Upper lobe of right lung (tissue), 1 donor: ENCODE data around the gene CYP26B1. TPM values are rescaled to one million over a fixed set of nuclear protein-coding genes. Genes with fewer than 3 reads are reported as not detected.
A peak's percentile ranks its signal among the peaks of the same experiment; 100 is the strongest.

ENCODE experiments used
- ATAC-seq: fragments of 200-7000 bp; cut with Tn5 transposase; one replicate; pipeline ENCODE4 v1.9.1; 2020; ENCODE audit warnings: mild to moderate bottlenecking, moderate library complexity
- DNase-seq: peaks from one replicate; pipeline ENCODE4 v3.0.0-alpha.2; 2020
- H3K27ac ChIP-seq: fragments of 200-600 bp; one replicate; pipeline ENCODE4 v1.8.0; 2022
- H3K27me3 ChIP-seq: fragments of 200-600 bp; one replicate; pipeline ENCODE4 v1.8.0; 2022; ENCODE audit warnings: mild to moderate bottlenecking
- H3K36me3 ChIP-seq: fragments of 200-600 bp; one replicate; pipeline ENCODE4 v1.8.0; 2022
- H3K4me1 ChIP-seq: fragments of 200-600 bp; one replicate; pipeline ENCODE4 v1.8.0; 2022
- H3K4me3 ChIP-seq: fragments of 200-600 bp; one replicate; pipeline ENCODE4 v1.8.0; 2022; ENCODE audit warnings: mild to moderate bottlenecking
- H3K9me3 ChIP-seq: fragments of 200-600 bp; one replicate; pipeline ENCODE4 v1.8.0; 2022
- intact Hi-C: fragments of 100-400 bp; cut with DNase I; formaldehyde crosslinking; loops from one replicate; pipeline ENCODE4 v1.11.0; 2022
- long read RNA-seq: library from polyadenylated mRNA; unstranded; transcript quantifications from one replicate; pipeline ENCODE4 v2.0.0, GENCODE V29; 2021
- total RNA-seq: library from RNA; stranded (reverse); fragmentation: NEBNext Ultra II Directional; extraction: Animal tissue kit (Norgen Biotek cat#: 25700); gene quantifications from one replicate; pipeline ENCODE4 v1.2.1, GENCODE V29; 2021
- TF ChIP-seq, protein P1 (sequence below): fragments of 200-600 bp; IDR thresholded peaks from one replicate; pipeline ENCODE4 v1.8.0; 2022; ENCODE audit warnings: antibody characterized with exemption
- donor health status: DM: no; HTN: yes; CAD: no; lungs with severe emphysema.

Gene CYP26B1, protein sequence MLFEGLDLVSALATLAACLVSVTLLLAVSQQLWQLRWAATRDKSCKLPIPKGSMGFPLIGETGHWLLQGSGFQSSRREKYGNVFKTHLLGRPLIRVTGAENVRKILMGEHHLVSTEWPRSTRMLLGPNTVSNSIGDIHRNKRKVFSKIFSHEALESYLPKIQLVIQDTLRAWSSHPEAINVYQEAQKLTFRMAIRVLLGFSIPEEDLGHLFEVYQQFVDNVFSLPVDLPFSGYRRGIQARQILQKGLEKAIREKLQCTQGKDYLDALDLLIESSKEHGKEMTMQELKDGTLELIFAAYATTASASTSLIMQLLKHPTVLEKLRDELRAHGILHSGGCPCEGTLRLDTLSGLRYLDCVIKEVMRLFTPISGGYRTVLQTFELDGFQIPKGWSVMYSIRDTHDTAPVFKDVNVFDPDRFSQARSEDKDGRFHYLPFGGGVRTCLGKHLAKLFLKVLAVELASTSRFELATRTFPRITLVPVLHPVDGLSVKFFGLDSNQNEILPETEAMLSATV
- 3.8 TPM for total RNA-seq
- long read RNA-seq, partial matches to known transcripts, result 0 of 7 reads
- long read RNA-seq, other reads (novel, unspliced or antisense), result 7 of 7 reads

DNA sequence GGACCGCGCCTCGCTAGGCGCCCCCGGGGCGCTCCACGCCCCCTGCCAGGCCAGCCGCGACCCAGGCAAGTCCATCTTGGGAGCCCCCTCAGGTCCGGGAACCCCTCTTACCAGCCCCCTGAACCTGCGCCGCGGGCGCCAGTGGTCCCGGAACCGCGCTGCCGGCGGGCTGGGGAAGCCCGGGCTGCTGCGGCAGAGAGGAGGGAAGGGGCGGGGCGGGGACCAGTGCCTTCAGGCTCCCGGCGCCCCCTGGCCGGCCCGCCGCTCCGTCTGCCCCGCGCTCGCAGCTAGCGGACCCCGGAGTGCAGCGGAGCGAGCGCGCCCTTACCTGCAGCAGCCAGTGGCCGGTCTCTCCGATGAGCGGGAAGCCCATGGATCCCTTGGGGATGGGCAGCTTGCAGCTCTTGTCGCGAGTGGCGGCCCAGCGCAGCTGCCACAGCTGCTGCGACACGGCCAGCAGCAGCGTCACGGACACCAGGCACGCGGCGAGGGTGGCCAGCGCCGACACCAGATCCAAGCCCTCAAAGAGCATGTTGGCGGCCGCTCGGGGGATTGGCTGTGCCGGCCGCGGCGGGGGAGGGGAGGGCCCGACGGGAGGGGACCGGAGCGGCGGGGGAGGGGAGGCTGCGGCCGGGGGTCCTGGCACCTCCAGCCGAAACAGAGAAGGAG lies at the start of gene CYP26B1:
TSS of gene CYP26B1 (minus strand) at position 560 of the 669 bp plus-strand sequence. CDS start at position 532, 28 bp downstream.
- Histone ChIP-seq H3K27ac (no peak within 1 kb of the TSS), H3K4me3 (peak within 1 kb of the TSS; percentile 50), H3K36me3 (no peaks in the 10 kb centered on the region), H3K9me3 (no peaks in the 10 kb centered on the region), H3K27me3 (peaks cover 70% of the 10 kb centered on the region), H3K4me1 (peaks cover 64% of the 10 kb centered on the region)
- intact Hi-C loops, result loop anchor here (10.0 kb wide), 1 partner anchor 223 kb away; no protein-coding TSS in a partner anchor
- TF ChIP-seq, protein P1, sequence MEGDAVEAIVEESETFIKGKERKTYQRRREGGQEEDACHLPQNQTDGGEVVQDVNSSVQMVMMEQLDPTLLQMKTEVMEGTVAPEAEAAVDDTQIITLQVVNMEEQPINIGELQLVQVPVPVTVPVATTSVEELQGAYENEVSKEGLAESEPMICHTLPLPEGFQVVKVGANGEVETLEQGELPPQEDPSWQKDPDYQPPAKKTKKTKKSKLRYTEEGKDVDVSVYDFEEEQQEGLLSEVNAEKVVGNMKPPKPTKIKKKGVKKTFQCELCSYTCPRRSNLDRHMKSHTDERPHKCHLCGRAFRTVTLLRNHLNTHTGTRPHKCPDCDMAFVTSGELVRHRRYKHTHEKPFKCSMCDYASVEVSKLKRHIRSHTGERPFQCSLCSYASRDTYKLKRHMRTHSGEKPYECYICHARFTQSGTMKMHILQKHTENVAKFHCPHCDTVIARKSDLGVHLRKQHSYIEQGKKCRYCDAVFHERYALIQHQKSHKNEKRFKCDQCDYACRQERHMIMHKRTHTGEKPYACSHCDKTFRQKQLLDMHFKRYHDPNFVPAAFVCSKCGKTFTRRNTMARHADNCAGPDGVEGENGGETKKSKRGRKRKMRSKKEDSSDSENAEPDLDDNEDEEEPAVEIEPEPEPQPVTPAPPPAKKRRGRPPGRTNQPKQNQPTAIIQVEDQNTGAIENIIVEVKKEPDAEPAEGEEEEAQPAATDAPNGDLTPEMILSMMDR, result no peak
- ATAC-seq (no peak), DNase-seq (peak; percentile 64)

DNA sequence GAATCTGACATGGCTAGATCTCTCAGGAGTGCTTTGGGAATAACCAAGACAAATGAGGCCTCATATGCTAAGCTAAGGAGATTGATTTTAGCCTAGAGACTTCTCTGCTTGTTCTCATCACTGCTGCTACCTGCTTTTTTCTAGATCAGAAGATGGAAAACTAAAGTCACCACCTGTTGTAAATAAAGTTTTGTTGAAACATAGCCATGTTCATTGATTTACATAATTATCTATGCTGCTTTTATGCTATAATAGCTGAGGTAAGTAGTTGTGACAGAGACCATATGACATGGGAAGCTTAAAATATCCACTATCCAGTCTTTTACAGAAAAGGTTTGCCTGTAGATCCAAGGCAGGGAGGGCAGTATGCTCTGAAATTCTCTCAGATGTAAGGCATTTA lies 46.1 kb upstream of the CYP26B1 start:
- DNase-seq (no peak), ATAC-seq (no peak)
- Histone ChIP-seq H3K9me3 (no peaks in the 10 kb centered on the region), H3K27me3 (no peaks in the 10 kb centered on the region), H3K4me3 (no peak overlapping the region), H3K36me3 (no peaks in the 10 kb centered on the region), H3K27ac (no peak overlapping the region), H3K4me1 (no peaks in the 10 kb centered on the region)
- TF ChIP-seq, protein P1, result no peak
- intact Hi-C loops, result no loop called here

DNA sequence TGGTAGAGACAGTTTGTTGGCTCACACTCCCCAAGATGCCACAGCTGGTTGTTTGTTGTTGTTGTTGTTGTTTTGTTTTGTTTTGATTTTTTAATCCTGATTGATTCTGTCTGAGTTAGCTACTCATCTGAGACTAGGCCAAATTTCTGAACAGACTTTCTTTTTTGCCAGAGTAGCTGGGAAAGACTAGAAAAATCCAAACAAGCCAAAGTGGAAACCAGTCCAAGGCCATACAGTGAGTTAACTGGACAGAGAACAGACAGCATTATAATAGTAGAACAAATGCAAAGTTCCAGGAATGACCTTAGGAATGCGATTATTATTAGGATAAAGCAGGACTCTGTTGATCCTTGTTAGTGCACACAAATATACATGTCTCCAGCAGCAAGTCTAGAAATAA lies 43.8 kb upstream of the CYP26B1 start:
- intact Hi-C loops, result no loop called here
- Histone ChIP-seq H3K4me3 (no peak overlapping the region), H3K4me1 (no peaks in the 10 kb centered on the region), H3K9me3 (no peaks in the 10 kb centered on the region), H3K27me3 (no peaks in the 10 kb centered on the region), H3K27ac (no peak overlapping the region), H3K36me3 (no peaks in the 10 kb centered on the region)
- TF ChIP-seq, protein P1, result no peak
- no peak for ATAC-seq
- no peak for DNase-seq

DNA sequence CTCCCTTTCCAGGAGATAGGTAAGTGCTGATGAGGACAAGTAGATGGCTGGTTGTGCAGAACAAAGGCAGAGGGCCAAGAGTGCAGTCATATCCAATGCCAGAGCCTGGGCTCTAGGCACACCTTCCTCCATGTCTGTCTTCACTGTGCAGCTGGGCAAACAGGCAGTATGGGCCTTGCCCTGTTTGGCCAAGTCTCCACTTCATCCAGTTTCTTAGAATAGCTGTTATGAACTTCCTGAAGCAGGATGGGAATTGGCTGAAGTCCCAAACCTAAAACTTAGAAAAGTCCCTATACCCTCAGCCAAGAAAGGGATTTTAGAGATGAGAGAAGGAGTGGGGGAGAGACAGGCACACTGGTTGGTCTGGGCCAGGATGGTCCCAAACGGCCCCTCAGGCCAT lies 37.5 kb upstream of the CYP26B1 start:
- no peaks in the 10 kb centered on the region for H3K27me3 ChIP-seq
- H3K4me3 ChIP-seq, result no peak overlapping the region
- H3K9me3 ChIP-seq, result no peaks in the 10 kb centered on the region
- TF ChIP-seq, protein P1, result no peak
- DNase-seq, result no peak
- H3K4me1 ChIP-seq, result no peaks in the 10 kb centered on the region
- no peak for ATAC-seq
- intact Hi-C loops, result no loop called here
- H3K27ac ChIP-seq, result no peak overlapping the region
- no peaks in the 10 kb centered on the region for H3K36me3 ChIP-seq

DNA sequence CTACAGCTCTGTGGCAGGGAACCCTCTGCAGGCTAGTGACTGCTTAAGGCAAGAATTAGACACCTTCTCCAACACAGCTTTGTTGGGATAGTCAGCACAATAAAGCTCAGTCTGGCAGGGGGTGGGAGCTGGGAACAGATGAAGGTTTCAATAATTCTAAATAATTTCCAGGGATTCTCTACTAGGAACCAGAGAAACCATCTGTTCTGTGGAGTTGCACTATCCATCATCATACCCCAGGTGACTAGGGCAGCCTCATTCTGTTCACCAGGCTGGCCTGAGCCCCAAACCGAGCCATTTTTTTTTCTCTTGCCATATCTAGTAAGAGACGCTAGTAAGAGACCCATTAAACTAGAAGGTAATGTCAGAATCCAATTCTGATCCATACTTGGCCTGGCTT lies 35.8 kb upstream of the CYP26B1 start:
- no peaks in the 10 kb centered on the region for H3K4me1 ChIP-seq
- H3K4me3 ChIP-seq, result no peak overlapping the region
- no peak overlapping the region for H3K27ac ChIP-seq
- H3K36me3 ChIP-seq, result peaks cover 7% of the 10 kb centered on the region
- no peak for DNase-seq
- TF ChIP-seq, protein P1, result no peak
- no peaks in the 10 kb centered on the region for H3K27me3 ChIP-seq
- no peak for ATAC-seq
- intact Hi-C loops, result no loop called here
- no peaks in the 10 kb centered on the region for H3K9me3 ChIP-seq
